SK-N-MC (cell line): Measurements from ENCODE around the gene ULK4.
"Not testable (repeated sequence)": the region's sequence is repeated elsewhere in the genome, so short reads cannot be mapped to it uniquely, and the experiment has no call there.

Experiments used
- EZH2 ChIP-seq: fragments of 200-600 bp; sonication (generic); IDR thresholded peaks from one replicate; pipeline ENCODE4 v1.6.1; 2017; ENCODE audit warnings: antibody characterized with exemption
- FOXP2 ChIP-seq: optimal IDR thresholded peaks from 2 replicates; pipeline ENCODE3; 2011; ENCODE audit warnings: mild to moderate bottlenecking, moderate library complexity; ENCODE audit not compliant: insufficient read depth; ENCODE audit errors: extremely low read length, control extremely low read depth
- POLR2AphosphoS5 ChIP-seq: IDR thresholded peaks from 2 replicates; pipeline ENCODE4 v1.6.1; 2012; ENCODE audit warnings: mild to moderate bottlenecking, low read depth, low read length, borderline replicate concordance

DNA sequence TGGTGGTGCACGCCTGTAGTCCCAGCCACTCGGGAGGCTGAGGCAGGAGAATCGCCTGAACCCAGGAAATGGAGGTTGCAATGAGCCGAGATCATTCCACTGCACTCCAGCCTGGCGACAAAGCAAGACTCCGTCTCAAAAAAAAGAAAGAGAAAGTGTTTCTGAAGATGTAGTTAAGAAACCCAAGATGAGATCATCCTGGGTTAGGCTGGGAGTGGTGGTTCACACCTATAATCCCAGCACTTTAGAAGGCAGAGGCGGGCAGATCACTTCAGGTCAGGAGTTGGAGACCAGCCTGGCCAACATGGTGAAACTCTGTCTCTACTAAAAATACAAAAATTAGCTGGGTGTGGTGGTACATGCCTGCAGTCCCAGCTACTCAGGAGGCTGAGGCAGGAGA, 286.8 kb downstream of the ULK4 start:
- not testable (repeated sequence) for TF ChIP-seq EZH2, POLR2AphosphoS5, FOXP2
